Measurements from ENCODE around the gene COLEC12.

DNA sequence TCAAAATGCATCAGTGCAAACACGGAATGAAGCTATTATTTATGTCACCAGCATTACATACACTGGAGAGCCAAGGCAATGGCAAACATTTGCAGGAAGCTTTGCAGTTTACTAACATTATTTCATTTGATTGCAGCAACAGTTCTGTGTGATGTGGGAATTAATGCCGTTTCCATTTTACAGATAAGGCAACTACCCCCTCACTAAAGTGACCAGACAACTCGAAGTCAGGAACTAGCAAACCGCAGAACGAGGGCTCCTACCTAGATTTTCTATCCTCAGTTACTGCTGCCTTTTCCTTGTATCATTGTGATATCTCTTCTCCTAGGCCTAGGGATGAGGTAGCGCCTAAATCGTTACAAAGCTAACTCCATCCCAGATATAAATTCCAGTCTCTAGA lies 85.5 kb downstream of the COLEC12 start:
- TF ChIP-seq CTCF (IDR thresholded peaks at IDR 0.05) (no peak), POLR2A (IDR thresholded peaks at IDR 0.05) (no peak)
